LNCaP clone FGC (cell line): ENCODE data around the gene OR8B4.

Experiments used
- DNase-seq: peaks from one replicate; pipeline ENCODE4 v3.0.0-alpha.2; 2011; ENCODE audit warnings: low read depth
- H3K4me3 ChIP-seq: 2 replicates; pipeline ENCODE4 v1.5.1; 2011; ENCODE audit warnings: mild to moderate bottlenecking, low read depth, low read length, control low read depth
- CTCF ChIP-seq: IDR thresholded peaks from 2 replicates; pipeline ENCODE4 v1.5.1; 2012; ENCODE audit warnings: mild to moderate bottlenecking; ENCODE audit not compliant: control insufficient read depth, insufficient read depth; ENCODE audit errors: extremely low read depth

OR8B4 gene

GRCh38 chr11:124442442-124442841 is 17.8 kb upstream of the OR8B4 start:
- no peak for TF ChIP-seq CTCF
- no peak overlapping the region for H3K4me3 ChIP-seq
- DNase-seq, result no peak

DNA sequence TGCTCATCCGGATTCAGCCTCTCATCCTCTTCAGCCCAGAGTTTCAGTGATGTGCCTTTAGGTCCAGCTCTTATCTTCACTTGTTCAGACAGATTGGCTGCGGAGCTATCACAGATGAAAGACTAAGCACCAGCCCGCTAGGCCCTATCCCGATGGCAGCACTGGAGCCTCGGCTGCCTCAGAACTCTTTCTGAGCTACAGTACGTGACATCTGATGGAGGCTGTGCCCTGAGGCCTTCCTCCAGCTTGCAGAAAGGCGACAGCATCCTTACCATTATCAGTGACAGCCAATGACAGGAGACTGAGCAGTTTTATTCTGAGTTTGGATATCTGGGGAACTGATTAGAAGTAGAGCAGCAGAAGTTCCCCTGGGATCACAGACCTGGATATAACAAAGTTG is 16.8 kb upstream of the OR8B4 start:
- H3K4me3 ChIP-seq, result no peak overlapping the region
- DNase-seq, result no peak
- no peak for TF ChIP-seq CTCF

GRCh38 chr11:124441081-124441480 is 16.4 kb upstream of the OR8B4 start:
- no peak for TF ChIP-seq CTCF
- no peak overlapping the region for H3K4me3 ChIP-seq
- no peak for DNase-seq

DNA sequence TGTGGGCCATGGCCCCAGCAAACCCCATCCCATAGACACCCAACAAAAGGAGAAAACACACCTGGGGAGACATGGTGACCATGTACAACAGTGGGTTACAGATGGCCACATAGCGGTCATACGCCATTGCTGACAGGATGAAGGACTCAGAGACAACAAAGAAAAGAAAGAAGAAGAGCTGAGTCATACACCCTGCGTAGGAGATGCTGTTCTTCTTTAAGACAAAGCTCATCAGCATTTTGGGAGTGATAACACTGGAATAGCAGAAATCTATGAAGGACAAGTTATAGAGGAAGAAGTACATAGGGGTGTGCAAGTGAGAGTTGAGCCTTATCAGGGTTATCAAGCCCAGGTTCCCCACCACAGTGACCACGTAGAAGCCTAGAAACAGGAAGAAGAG is 15.9 kb upstream of the OR8B4 start:
- no peak overlapping the region for H3K4me3 ChIP-seq
- TF ChIP-seq CTCF, result no peak
- DNase-seq, result no peak

GRCh38 chr11:124434699-124435098 is 10.0 kb upstream of the OR8B4 start:
- no peak for DNase-seq
- no peak for TF ChIP-seq CTCF
- H3K4me3 ChIP-seq, result no peak overlapping the region

GRCh38 chr11:124429599-124429998 is 4.9 kb upstream of the OR8B4 start:
- TF ChIP-seq CTCF, result no peak
- DNase-seq, result no peak
- no peak overlapping the region for H3K4me3 ChIP-seq

- no peak for DNase-seq
- no peak overlapping the region for H3K4me3 ChIP-seq
- no peak for TF ChIP-seq CTCF
Observed at GRCh38 chr11:124421043-124421442, 3.6 kb downstream of the OR8B4 start.
